Measurements from ENCODE around the gene APBA1.

DNA sequence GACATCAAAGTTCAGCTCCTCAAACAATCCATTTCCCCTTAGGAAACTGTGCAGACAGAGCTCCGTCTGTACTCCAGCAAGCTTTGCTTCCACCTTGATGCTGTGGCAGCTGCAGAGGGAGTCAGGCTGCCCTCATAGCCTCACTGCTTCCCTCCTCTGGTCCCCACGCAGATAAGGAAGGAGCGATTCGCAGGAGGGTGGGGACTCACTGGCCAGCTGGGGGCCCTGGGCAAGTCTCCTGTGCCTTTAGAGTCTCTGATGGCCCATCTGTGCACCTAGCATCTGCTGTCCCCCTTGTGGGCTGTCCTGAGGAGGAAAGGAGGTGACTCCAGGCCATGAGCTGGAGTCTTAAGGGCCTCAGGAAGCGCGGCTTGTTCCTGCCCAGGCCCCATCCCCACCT, 225.7 kb downstream of the APBA1 start:
- TF ChIP-seq, protein P1, sequence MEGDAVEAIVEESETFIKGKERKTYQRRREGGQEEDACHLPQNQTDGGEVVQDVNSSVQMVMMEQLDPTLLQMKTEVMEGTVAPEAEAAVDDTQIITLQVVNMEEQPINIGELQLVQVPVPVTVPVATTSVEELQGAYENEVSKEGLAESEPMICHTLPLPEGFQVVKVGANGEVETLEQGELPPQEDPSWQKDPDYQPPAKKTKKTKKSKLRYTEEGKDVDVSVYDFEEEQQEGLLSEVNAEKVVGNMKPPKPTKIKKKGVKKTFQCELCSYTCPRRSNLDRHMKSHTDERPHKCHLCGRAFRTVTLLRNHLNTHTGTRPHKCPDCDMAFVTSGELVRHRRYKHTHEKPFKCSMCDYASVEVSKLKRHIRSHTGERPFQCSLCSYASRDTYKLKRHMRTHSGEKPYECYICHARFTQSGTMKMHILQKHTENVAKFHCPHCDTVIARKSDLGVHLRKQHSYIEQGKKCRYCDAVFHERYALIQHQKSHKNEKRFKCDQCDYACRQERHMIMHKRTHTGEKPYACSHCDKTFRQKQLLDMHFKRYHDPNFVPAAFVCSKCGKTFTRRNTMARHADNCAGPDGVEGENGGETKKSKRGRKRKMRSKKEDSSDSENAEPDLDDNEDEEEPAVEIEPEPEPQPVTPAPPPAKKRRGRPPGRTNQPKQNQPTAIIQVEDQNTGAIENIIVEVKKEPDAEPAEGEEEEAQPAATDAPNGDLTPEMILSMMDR (IDR thresholded peaks at IDR 0.05), result no peak
- no peak for TF ChIP-seq POLR2A (IDR thresholded peaks at IDR 0.05)
